ENCODE results near the gene L2HGDH.
A peak's percentile ranks its signal among the peaks of the same experiment; 100 is the strongest.
"Not testable (repeated sequence)": the region's sequence is repeated elsewhere in the genome, so short reads cannot be mapped to it uniquely, and the experiment has no call there.

Gene L2HGDH

DNA sequence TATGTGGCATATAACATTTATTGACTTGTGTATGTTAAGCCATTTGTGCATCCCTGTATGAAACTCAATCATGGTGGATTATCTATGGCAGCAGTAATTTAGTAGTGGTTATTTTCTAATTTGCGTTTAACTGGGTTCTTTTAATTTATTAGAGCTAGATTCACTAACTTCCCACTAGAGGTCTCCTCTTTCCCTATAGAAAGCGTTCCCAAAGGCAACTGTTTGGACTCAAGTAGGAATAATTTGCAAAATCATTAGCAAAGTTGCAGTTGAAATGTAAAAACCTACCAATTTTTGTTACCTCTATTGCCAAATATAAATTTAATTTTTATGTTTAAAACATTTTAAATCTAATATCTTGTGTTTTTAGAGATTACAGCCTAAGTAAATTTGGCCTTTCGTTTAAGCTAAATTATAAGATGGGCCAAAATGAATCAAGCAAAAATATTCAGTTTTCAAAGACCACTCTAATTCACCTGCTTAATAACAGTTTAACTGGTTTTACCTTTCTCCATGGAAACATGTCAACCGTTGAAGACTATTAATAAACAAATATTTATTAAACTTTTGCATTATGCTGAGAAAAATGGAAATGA is 6.1 kb upstream of the L2HGDH start:
- Histone ChIP-seq H3K9me3 (ENCODE audit: low read length) (peaks cover 2% of the 10 kb centered on the region; the same call in 1 of the 2 replicates), H3K9me2 (ENCODE audit: low read depth, low read length) (no peaks in the 10 kb centered on the region), H3K9ac (ENCODE audit: low read length) (no peak overlapping the region), H3F3A (ENCODE audit: insufficient read depth, low read length) (no peaks in the 10 kb centered on the region), H3K27ac (ENCODE audit: low read depth, low read length, poor library complexity, severe bottlenecking) (no peak overlapping the region), H2AFZ (ENCODE audit: low read length) (no peak overlapping the region), H3K79me2 (ENCODE audit: insufficient read depth, low read length) (peaks cover 12% of the 10 kb centered on the region), H3K36me3 (ENCODE audit: insufficient read depth, low read length) (peaks cover 22% of the 10 kb centered on the region), H4K20me1 (ENCODE audit: insufficient read depth, low read length) (no peaks in the 10 kb centered on the region), H3K4me1 (ENCODE audit: insufficient read depth, low read length, severe bottlenecking) (peaks cover 37% of the 10 kb centered on the region), H3K27me3 (ENCODE audit: insufficient read depth, low read length) (no peaks in the 10 kb centered on the region), H3K4me3 (ENCODE audit: low read depth, low read length, poor library complexity, severe bottlenecking) (no peak overlapping the region), H3K4me2 (ENCODE audit: low read length) (no peak overlapping the region)
- TF ChIP-seq EZH2 (IDR thresholded peaks at IDR 0.05; ENCODE audit: borderline replicate concordance, low read length), result no peak
- TF ChIP-seq CTCF (IDR thresholded peaks at IDR 0.05; ENCODE audit: low read length), result peak; percentile 52

DNA sequence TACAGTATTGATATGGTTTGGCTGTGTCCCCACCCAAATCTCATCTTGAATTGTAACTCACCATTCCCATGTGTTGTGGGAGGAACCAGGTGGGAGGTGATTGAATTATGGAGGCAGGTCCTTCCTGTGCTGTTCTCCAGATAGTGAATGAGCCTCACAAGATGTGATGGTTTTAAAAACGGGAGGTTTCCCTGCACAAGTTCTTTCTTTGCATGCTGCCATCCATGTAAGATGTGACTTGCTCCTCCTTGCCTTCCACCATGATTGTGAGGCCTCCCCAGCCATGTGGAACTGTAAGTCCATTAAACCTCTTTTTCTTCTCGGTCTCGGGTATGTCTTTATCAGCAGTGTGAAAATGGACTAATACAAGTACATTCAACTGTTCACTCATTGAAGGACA is 2.1 kb upstream of the L2HGDH start:
- H3K9me2 ChIP-seq (ENCODE audit: low read depth, low read length); H3K4me2 ChIP-seq (ENCODE audit: low read length); H3K27me3 ChIP-seq (ENCODE audit: insufficient read depth, low read length); H3K4me3 ChIP-seq (ENCODE audit: low read depth, low read length, poor library complexity, severe bottlenecking); H2AFZ ChIP-seq (ENCODE audit: low read length); H3F3A ChIP-seq (ENCODE audit: insufficient read depth, low read length); H3K27ac ChIP-seq (ENCODE audit: low read depth, low read length, poor library complexity, severe bottlenecking); H3K9ac ChIP-seq (ENCODE audit: low read length); H4K20me1 ChIP-seq (ENCODE audit: insufficient read depth, low read length); H3K9me3 ChIP-seq (ENCODE audit: low read length): not testable (repeated sequence)
- Histone ChIP-seq H3K79me2 (ENCODE audit: insufficient read depth, low read length) (peaks cover 20% of the 10 kb centered on the region), H3K36me3 (ENCODE audit: insufficient read depth, low read length) (peaks cover 18% of the 10 kb centered on the region), H3K4me1 (ENCODE audit: insufficient read depth, low read length, severe bottlenecking) (peaks cover 23% of the 10 kb centered on the region)

DNA sequence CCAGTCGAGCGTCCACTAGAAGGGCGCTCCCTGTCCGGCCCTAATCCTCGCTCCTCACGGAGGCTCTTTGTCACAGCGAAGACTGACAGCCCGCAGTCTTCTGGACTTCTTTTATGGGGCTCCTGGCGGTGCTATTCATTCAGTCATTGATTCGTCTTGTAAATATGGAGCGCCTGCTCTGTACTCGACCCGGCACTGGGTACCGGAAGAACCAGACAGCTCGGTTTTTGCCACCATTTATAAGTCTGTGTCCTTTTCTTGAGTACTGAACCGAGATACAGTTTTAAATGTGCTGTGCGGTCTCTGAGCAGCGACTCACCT is 665 bp upstream of the L2HGDH start:
- Histone ChIP-seq H3K4me1 (ENCODE audit: insufficient read depth, low read length, severe bottlenecking) (peaks cover 16% of the 10 kb centered on the region), H3K36me3 (ENCODE audit: insufficient read depth, low read length) (peaks cover 23% of the 10 kb centered on the region), H3K4me3 (ENCODE audit: low read depth, low read length, poor library complexity, severe bottlenecking) (peak overlapping the region; percentile 84), H3K27ac (ENCODE audit: low read depth, low read length, poor library complexity, severe bottlenecking) (peak overlapping the region; percentile 85), H3K9me3 (ENCODE audit: low read length) (peaks cover 2% of the 10 kb centered on the region; the same call in 1 of the 2 replicates), H2AFZ (ENCODE audit: low read length) (no peak overlapping the region), H3K9ac (ENCODE audit: low read length) (peak overlapping the region; percentile 86), H3K9me2 (ENCODE audit: low read depth, low read length) (no peaks in the 10 kb centered on the region), H4K20me1 (ENCODE audit: insufficient read depth, low read length) (no peaks in the 10 kb centered on the region), H3K4me2 (ENCODE audit: low read length) (peak overlapping the region; percentile 78), H3K79me2 (ENCODE audit: insufficient read depth, low read length) (peaks cover 22% of the 10 kb centered on the region), H3K27me3 (ENCODE audit: insufficient read depth, low read length) (no peaks in the 10 kb centered on the region), H3F3A (ENCODE audit: insufficient read depth, low read length) (no peaks in the 10 kb centered on the region)
- TF ChIP-seq CTCF (IDR thresholded peaks at IDR 0.05; ENCODE audit: low read length), result no peak
- no peak for TF ChIP-seq EZH2 (IDR thresholded peaks at IDR 0.05; ENCODE audit: borderline replicate concordance, low read length)

- no peaks in the 10 kb centered on the region for H3K9me2 ChIP-seq (ENCODE audit: low read depth, low read length)
- peak overlapping the region; percentile 78 for H3K4me2 ChIP-seq (ENCODE audit: low read length)
- H3K4me3 ChIP-seq (ENCODE audit: low read depth, low read length, poor library complexity, severe bottlenecking), result peak overlapping the region; percentile 84
- H3K9me3 ChIP-seq (ENCODE audit: low read length), result peaks cover 2% of the 10 kb centered on the region; the same call in 1 of the 2 replicates
- H3K27me3 ChIP-seq (ENCODE audit: insufficient read depth, low read length), result no peaks in the 10 kb centered on the region
- no peaks in the 10 kb centered on the region for H4K20me1 ChIP-seq (ENCODE audit: insufficient read depth, low read length)
- TF ChIP-seq EZH2 (IDR thresholded peaks at IDR 0.05; ENCODE audit: borderline replicate concordance, low read length) (no peak), CTCF (IDR thresholded peaks at IDR 0.05; ENCODE audit: low read length) (peak; percentile 47)
- peak overlapping the region; percentile 85 for H3K27ac ChIP-seq (ENCODE audit: low read depth, low read length, poor library complexity, severe bottlenecking)
- peaks cover 23% of the 10 kb centered on the region for H3K36me3 ChIP-seq (ENCODE audit: insufficient read depth, low read length)
- peak overlapping the region; percentile 86 for H3K9ac ChIP-seq (ENCODE audit: low read length)
- peaks cover 29% of the 10 kb centered on the region for H3K79me2 ChIP-seq (ENCODE audit: insufficient read depth, low read length)
- H3K4me1 ChIP-seq (ENCODE audit: insufficient read depth, low read length, severe bottlenecking), result peaks cover 16% of the 10 kb centered on the region
- no peaks in the 10 kb centered on the region for H3F3A ChIP-seq (ENCODE audit: insufficient read depth, low read length)
- H2AFZ ChIP-seq (ENCODE audit: low read length), result peak overlapping the region; percentile 13; the same call in 1 of the 2 replicates
Observed at GRCh38 chr14:50311337-50311971, 575 bp downstream of the L2HGDH start.

All from OCI-LY1 (cell line).